GM21515 (cell line): ENCODE data around the gene NSD2.
"Not testable (repeated sequence)": the region's sequence is repeated elsewhere in the genome, so short reads cannot be mapped to it uniquely, and the experiment has no call there.

Source experiments
- ATAC-seq: cut with Tn5 transposase; IDR thresholded peaks from one replicate; pipeline ENCODE4 v1.9.1; 2021; ENCODE audit not compliant: unreplicated experiment

NSD2 gene

GRCh38 chr4:1870578-1871443 lies at the start of gene NSD2:
Gene NSD2 (plus strand): TSS chr4:1871393. CDS start chr4:1900655, 29,262 bp downstream.
- peak; percentile 57 for ATAC-seq

- ATAC-seq: no peak
These were observed 49.3 kb upstream of the NSD2 start for GRCh38 chr4:1821679-1822567.

GRCh38 chr4:1822568-1823544 lies 48.3 kb upstream of the NSD2 start:
- no peak for ATAC-seq

- ATAC-seq: no peak
These were observed 47.7 kb upstream of the NSD2 start for GRCh38 chr4:1823545-1823932.

GRCh38 chr4:1824746-1825145 lies 46.4 kb upstream of the NSD2 start:
- no peak for ATAC-seq

GRCh38 chr4:1825326-1825725 lies 45.9 kb upstream of the NSD2 start:
- no peak for ATAC-seq

- ATAC-seq: no peak
These were observed 44.5 kb upstream of the NSD2 start for GRCh38 chr4:1826531-1827350.

- ATAC-seq: no peak
These were observed 41.0 kb upstream of the NSD2 start for GRCh38 chr4:1830234-1830633.

- no peak for ATAC-seq
These were observed 40.5 kb upstream of the NSD2 start for GRCh38 chr4:1830642-1831228.

- no peak for ATAC-seq
These were observed 39.9 kb upstream of the NSD2 start for GRCh38 chr4:1831331-1831730.

- ATAC-seq: no peak
These were observed 38.5 kb upstream of the NSD2 start for GRCh38 chr4:1832690-1833089.

GRCh38 chr4:1833307-1834046 lies 37.7 kb upstream of the NSD2 start:
- ATAC-seq: no peak

GRCh38 chr4:1834047-1834775 lies 37.0 kb upstream of the NSD2 start:
- ATAC-seq: no peak

- ATAC-seq: not testable (repeated sequence)
These were observed 35.4 kb upstream of the NSD2 start for GRCh38 chr4:1835836-1836235.

- ATAC-seq: no peak
These were observed 34.5 kb upstream of the NSD2 start for GRCh38 chr4:1836650-1837049.

GRCh38 chr4:1837069-1837468 lies 34.1 kb upstream of the NSD2 start:
- no peak for ATAC-seq

GRCh38 chr4:1839282-1839681 lies 31.9 kb upstream of the NSD2 start:
- ATAC-seq: no peak

- no peak for ATAC-seq
These were observed 29.8 kb upstream of the NSD2 start for GRCh38 chr4:1841201-1841886.
